Adrenal gland (tissue), 5 donors: ENCODE data around the gene SNF8.

Source experiments
- POLR2A ChIP-seq, 2 donors: fragments of 450-650 bp; IDR thresholded peaks; one replicate each; pipeline ENCODE4 v1.6.1; 2017; ENCODE audit warnings: antibody characterized with exemption in 2 of 2, mild to moderate bottlenecking in 2 of 2, moderate library complexity in 1 of 2
- TF ChIP-seq, protein P1 (sequence below), 6 experiments: fragments of 450-650 bp in 4 of 6; fragments of 200-600 bp in 2 of 6; sonication (generic) in 1 of 6; IDR thresholded peaks; 1 replicate in 5 of 6; 2 replicates in 1 of 6; pipeline versions ENCODE4 v1.5.1 to v1.8.0; 2016 to 2021; ENCODE audit warnings: antibody characterized with exemption in 6 of 6, mild to moderate bottlenecking in 2 of 6, moderate library complexity in 1 of 6
- donor health status: DM: no; HTN: no; CAD: no.

DNA sequence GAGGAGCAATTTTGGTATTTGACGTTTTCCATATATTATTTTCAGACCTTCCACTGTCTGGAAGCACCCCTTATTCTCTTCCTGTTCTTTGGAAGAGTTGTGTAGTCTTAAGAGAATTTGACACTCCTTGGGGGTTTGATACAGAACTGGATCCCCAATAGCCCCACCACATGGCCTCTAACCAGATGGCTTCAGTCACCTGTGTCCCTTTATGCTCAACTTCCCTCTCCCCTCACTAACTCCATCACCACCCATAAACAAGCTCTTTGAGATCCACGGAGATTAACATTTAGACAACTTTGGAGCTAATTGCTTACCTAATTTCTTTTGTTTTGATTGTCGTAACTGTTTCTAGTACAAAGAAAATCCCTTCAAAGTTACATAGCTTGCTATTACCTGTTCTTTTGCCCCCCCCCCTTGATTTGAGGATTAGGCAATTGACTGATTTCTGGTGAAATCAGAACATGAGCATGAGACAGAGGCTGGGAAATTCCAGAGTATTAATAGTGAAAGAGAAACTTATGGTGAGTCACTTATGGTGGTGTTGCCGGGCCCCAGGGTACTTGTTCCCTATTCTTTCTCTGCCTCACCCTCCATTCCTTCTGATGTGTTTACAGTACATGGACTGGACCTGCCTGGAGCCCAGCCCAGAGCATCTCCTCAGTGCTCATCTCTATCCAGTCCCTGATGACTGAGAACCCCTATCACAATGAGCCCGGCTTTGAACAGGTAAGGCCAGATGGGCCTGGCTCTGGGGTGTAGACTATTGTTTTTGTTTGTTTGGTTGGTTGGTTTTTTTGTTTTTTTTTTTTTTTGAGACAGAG is 29.0 kb downstream of the SNF8 start:
- TF ChIP-seq POLR2A (IDR thresholded peaks at IDR 0.05): no peak
- TF ChIP-seq, protein P1, sequence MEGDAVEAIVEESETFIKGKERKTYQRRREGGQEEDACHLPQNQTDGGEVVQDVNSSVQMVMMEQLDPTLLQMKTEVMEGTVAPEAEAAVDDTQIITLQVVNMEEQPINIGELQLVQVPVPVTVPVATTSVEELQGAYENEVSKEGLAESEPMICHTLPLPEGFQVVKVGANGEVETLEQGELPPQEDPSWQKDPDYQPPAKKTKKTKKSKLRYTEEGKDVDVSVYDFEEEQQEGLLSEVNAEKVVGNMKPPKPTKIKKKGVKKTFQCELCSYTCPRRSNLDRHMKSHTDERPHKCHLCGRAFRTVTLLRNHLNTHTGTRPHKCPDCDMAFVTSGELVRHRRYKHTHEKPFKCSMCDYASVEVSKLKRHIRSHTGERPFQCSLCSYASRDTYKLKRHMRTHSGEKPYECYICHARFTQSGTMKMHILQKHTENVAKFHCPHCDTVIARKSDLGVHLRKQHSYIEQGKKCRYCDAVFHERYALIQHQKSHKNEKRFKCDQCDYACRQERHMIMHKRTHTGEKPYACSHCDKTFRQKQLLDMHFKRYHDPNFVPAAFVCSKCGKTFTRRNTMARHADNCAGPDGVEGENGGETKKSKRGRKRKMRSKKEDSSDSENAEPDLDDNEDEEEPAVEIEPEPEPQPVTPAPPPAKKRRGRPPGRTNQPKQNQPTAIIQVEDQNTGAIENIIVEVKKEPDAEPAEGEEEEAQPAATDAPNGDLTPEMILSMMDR (IDR thresholded peaks at IDR 0.05): no peak
